Bronchial epithelial cell (primary cell): ENCODE data around the gene ADAMTS3. TPM values are rescaled to one million over a fixed set of nuclear protein-coding genes. Genes with fewer than 3 reads are reported as not detected.
"Not testable (repeated sequence)": the region's sequence is repeated elsewhere in the genome, so short reads cannot be mapped to it uniquely, and the experiment has no call there.

Experiments used
- DNase-seq: peaks from one replicate; pipeline ENCODE4 v3.0.0-alpha.2; 2010; ENCODE audit warnings: low read depth
- FAIRE-seq: peaks from 2 replicates; lab custom pipeline; 2011; peaks lifted over from hg19 to GRCh38; lab: Jason Lieb, UNC
- H3K27me3 ChIP-seq: 2 replicates; pipeline ENCODE4 v1.5.1; 2011; ENCODE audit warnings: low read length; ENCODE audit not compliant: control insufficient read depth, insufficient read depth
- H3K36me3 ChIP-seq: 2 replicates; pipeline ENCODE4 v1.5.1; 2011; ENCODE audit warnings: low read length; ENCODE audit not compliant: control insufficient read depth, insufficient read depth
- H3K4me3 ChIP-seq: 2 replicates; pipeline ENCODE4 v1.5.1; 2011; ENCODE audit warnings: mild to moderate bottlenecking, low read depth, low read length, control low read depth
- CTCF ChIP-seq: IDR thresholded peaks from 2 replicates; pipeline ENCODE4 v1.5.1; 2011; ENCODE audit warnings: mild to moderate bottlenecking, moderate library complexity, low read length, control low read depth, inconsistent platforms; ENCODE audit not compliant: insufficient read depth, severe bottlenecking
- total RNA-seq: library from RNA; depleted of rRNA; stranded (reverse); fragments of >200 nt; gene quantifications from 2 replicates; pipeline ENCODE4 v1.2.1, GENCODE V29; 2014

The ADAMTS3 gene
- total RNA-seq, 1 donor from 2014 or later = 0.79 TPM

- peak; percentile 9 for DNase-seq
- FAIRE-seq = no peak
- Histone ChIP-seq H3K4me3 (no peak overlapping the region), H3K27me3 (no peaks in the 10 kb centered on the region), H3K36me3 (no peaks in the 10 kb centered on the region)
- no peak for TF ChIP-seq CTCF
Observed at GRCh38 chr4:72558655-72559054, 10.4 kb downstream of the ADAMTS3 start.

GRCh38 chr4:72557021-72557420 lies 12.0 kb downstream of the ADAMTS3 start:
- Histone ChIP-seq H3K36me3 (no peaks in the 10 kb centered on the region), H3K4me3 (no peak overlapping the region), H3K27me3 (no peaks in the 10 kb centered on the region)
- FAIRE-seq = no peak
- TF ChIP-seq CTCF = no peak
- DNase-seq = no peak

- Histone ChIP-seq H3K27me3 (no peaks in the 10 kb centered on the region), H3K4me3 (no peak overlapping the region), H3K36me3 (no peaks in the 10 kb centered on the region)
- DNase-seq (no peak), FAIRE-seq (no peak)
- no peak for TF ChIP-seq CTCF
Observed at GRCh38 chr4:72555377-72555831, 13.6 kb downstream of the ADAMTS3 start.

- no peak overlapping the region for H3K4me3 ChIP-seq
- TF ChIP-seq CTCF = no peak
- H3K27me3 ChIP-seq = no peaks in the 10 kb centered on the region
- no peaks in the 10 kb centered on the region for H3K36me3 ChIP-seq
- no peak for FAIRE-seq
- DNase-seq = no peak
Observed at GRCh38 chr4:72553540-72554337, 15.3 kb downstream of the ADAMTS3 start.

GRCh38 chr4:72552447-72552846 lies 16.6 kb downstream of the ADAMTS3 start:
- no peak for FAIRE-seq
- H3K36me3 ChIP-seq = no peaks in the 10 kb centered on the region
- no peak for DNase-seq
- no peak overlapping the region for H3K4me3 ChIP-seq
- H3K27me3 ChIP-seq = no peaks in the 10 kb centered on the region
- no peak for TF ChIP-seq CTCF

- FAIRE-seq (no peak), DNase-seq (no peak)
- no peak for TF ChIP-seq CTCF
- no peaks in the 10 kb centered on the region for H3K36me3 ChIP-seq
- no peak overlapping the region for H3K4me3 ChIP-seq
- no peaks in the 10 kb centered on the region for H3K27me3 ChIP-seq
Observed at GRCh38 chr4:72546456-72546855, 22.6 kb downstream of the ADAMTS3 start.

GRCh38 chr4:72540694-72541093 lies 28.3 kb downstream of the ADAMTS3 start:
- not testable (repeated sequence) for FAIRE-seq, DNase-seq, H3K27me3 ChIP-seq, H3K4me3 ChIP-seq, H3K36me3 ChIP-seq
